HCT116 (cell line): ENCODE results near the gene CCBE1.

ENCODE experiments used
- CEBPB ChIP-seq: IDR thresholded peaks from 2 replicates; pipeline ENCODE4 v1.6.1; 2012; ENCODE audit warnings: low read depth
- SRF ChIP-seq: IDR thresholded peaks from 2 replicates; pipeline ENCODE4 v1.6.1; 2012; ENCODE audit warnings: low read depth

DNA sequence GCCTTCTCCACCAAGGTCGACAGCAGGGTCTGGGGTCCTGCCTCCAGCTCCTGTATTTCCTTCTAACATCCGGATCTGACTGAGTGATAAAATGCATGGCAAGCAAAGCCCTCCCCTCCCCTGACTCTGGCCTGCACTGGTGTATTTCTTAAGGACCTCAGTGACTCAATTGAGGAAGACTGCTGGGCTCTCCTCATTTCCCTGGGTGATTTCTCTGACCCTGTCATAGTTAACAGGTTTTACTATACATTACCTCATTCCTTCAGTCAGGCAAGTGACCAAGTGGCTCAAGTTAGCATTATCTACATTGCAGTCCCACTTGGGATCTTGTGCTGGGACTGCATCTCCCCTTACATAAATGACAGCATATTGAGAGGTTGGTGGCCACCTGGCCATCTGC is 38.8 kb upstream of the CCBE1 start:
- TF ChIP-seq CEBPB, result no peak
- no peak for TF ChIP-seq SRF
